Epithelial cell of esophagus (primary cell): ENCODE measurements around the gene STON2.

Source experiments
- DNase-seq: peaks from one replicate; pipeline ENCODE4 v3.0.0; 2010; ENCODE audit warnings: low read depth
- H3K4me3 ChIP-seq: 2 replicates; pipeline ENCODE4 v1.5.1; 2011; ENCODE audit warnings: mild to moderate bottlenecking, low read length, control low read depth
- TF ChIP-seq, protein P1 (sequence below): IDR thresholded peaks from 2 replicates; pipeline ENCODE4 v1.5.1; 2011; ENCODE audit warnings: low read depth, mild to moderate bottlenecking, low read length, control low read depth, inconsistent platforms; ENCODE audit not compliant: insufficient read depth; ENCODE audit errors: missing control alignments

STON2 gene

GRCh38 chr14:81313775-81314429 is 86.2 kb downstream of the STON2 start:
- DNase-seq = peak; percentile 94
- TF ChIP-seq, protein P1, sequence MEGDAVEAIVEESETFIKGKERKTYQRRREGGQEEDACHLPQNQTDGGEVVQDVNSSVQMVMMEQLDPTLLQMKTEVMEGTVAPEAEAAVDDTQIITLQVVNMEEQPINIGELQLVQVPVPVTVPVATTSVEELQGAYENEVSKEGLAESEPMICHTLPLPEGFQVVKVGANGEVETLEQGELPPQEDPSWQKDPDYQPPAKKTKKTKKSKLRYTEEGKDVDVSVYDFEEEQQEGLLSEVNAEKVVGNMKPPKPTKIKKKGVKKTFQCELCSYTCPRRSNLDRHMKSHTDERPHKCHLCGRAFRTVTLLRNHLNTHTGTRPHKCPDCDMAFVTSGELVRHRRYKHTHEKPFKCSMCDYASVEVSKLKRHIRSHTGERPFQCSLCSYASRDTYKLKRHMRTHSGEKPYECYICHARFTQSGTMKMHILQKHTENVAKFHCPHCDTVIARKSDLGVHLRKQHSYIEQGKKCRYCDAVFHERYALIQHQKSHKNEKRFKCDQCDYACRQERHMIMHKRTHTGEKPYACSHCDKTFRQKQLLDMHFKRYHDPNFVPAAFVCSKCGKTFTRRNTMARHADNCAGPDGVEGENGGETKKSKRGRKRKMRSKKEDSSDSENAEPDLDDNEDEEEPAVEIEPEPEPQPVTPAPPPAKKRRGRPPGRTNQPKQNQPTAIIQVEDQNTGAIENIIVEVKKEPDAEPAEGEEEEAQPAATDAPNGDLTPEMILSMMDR = no peak
- no peak overlapping the region for H3K4me3 ChIP-seq

DNA sequence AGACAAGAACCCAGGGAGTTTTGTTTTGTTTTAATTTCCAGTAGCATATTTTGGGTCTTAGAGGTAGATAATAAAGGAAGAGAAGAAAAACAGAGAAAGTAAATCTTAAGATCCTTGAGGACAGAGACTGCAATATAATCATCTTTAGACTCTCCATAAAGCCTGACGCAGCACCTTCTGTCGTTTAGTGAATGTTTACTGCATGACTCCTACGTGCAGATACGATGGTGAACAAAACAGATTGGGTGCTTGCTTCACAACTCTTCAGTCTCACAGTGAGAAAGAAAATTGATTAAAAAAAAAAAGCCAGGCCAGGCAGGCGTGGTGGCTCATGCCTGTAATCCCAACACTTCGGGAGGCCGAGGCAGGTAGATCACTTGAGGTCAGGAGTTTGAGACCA is 86.9 kb downstream of the STON2 start:
- DNase-seq = peak; percentile 80
- H3K4me3 ChIP-seq = no peak overlapping the region
- TF ChIP-seq, protein P1 = no peak

- H3K4me3 ChIP-seq = no peak overlapping the region
- TF ChIP-seq, protein P1 = no peak
- DNase-seq = no peak
These were observed 87.7 kb downstream of the STON2 start for GRCh38 chr14:81312289-81312876.

- peak; percentile 96 for DNase-seq
- no peak overlapping the region for H3K4me3 ChIP-seq
- TF ChIP-seq, protein P1 = no peak
These were observed 88.3 kb downstream of the STON2 start for GRCh38 chr14:81311778-81312177.

DNA sequence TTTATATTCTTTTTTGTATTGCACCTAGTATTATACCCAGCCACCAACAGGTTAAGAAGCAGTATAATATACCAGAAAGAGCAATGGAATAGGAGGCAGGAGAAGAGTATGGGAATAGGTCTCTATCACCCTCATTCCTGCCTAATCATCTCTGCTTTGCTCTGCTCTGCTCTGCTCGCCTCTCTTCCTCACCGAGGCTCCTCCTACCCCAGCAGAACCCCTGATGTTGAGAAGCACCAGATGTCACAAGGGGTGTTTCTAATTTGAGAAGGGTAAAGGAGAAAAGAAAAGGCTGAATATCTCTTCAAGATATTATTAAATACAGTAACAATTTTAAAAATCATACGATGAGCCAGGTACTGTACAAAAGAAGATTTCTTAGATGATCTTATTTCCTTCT is 89.0 kb downstream of the STON2 start:
- TF ChIP-seq, protein P1 = no peak
- no peak for DNase-seq
- no peak overlapping the region for H3K4me3 ChIP-seq

GRCh38 chr14:81310606-81311005 is 89.5 kb downstream of the STON2 start:
- DNase-seq = no peak
- TF ChIP-seq, protein P1 = no peak
- no peak overlapping the region for H3K4me3 ChIP-seq

DNA sequence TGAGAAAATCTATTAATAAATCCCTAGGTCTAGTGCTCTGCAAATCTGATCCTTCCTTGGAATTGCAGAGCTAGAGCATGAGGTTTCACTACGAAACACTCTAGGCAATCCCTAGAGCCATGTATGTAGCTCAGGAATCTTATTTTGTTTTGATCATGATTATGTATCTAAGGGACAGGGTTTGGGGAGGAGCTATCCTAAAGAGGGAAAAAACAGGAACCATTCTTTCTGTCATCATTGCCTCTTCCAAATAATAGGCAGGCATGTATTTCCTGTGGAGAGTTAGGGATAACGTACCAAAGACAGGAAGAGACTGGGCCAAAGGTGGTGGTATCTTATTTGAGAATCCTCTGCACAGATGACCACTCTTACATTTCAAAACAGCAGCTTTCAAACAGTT is 90.6 kb downstream of the STON2 start:
- TF ChIP-seq, protein P1 = no peak
- DNase-seq = no peak
- H3K4me3 ChIP-seq = no peak overlapping the region
